Neural cell (in vitro differentiated cells): ENCODE data around the gene ZNF438.

ENCODE experiments used
- MXI1 ChIP-seq: fragments of 450-650 bp; conservative IDR thresholded peaks from 2 replicates; pipeline ENCODE4 v1.6.1; 2014; ENCODE audit warnings: antibody characterized with exemption, mild to moderate bottlenecking; ENCODE audit not compliant: poor library complexity, severe bottlenecking
- POLR2AphosphoS5 ChIP-seq: IDR thresholded peaks from 2 replicates; pipeline ENCODE4 v1.6.1; 2012
- SMC3 ChIP-seq: fragments of 450-650 bp; conservative IDR thresholded peaks from 2 replicates; pipeline ENCODE4 v1.6.1; 2014; ENCODE audit warnings: antibody characterized with exemption, mild to moderate bottlenecking, moderate library complexity; ENCODE audit not compliant: poor library complexity
- TF ChIP-seq, protein P1 (sequence below): fragments of 450-650 bp; IDR thresholded peaks from 2 replicates; pipeline ENCODE4 v1.5.1; 2014; ENCODE audit warnings: antibody characterized with exemption, mild to moderate bottlenecking, moderate library complexity; ENCODE audit not compliant: poor library complexity, severe bottlenecking

DNA sequence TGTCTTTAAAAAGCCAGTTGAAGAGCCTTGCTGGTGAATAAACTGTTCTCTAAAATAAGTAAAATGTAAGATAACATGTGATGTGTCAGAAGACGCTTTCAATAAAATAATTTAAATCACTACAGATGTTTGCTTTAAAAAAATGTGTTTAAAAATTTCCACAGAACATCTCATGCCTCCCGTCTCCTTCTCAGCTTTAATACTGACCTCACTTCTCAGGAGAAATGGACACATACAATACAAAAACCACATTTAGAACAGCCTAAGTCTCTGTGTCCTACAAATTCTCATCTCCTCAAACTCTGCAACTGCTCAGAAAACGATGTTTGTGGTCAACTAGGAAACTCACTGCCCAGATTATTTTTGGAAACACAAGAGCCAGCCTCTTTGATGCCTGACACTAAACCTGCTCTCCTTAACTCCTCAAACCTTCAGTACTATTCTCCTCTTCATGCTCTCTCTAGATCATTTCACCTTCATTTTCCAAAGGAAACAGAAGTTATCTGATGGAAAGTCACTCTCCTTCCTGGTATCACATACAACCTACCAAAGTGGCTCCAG is 120.3 kb downstream of the ZNF438 start:
- TF ChIP-seq, protein P1, sequence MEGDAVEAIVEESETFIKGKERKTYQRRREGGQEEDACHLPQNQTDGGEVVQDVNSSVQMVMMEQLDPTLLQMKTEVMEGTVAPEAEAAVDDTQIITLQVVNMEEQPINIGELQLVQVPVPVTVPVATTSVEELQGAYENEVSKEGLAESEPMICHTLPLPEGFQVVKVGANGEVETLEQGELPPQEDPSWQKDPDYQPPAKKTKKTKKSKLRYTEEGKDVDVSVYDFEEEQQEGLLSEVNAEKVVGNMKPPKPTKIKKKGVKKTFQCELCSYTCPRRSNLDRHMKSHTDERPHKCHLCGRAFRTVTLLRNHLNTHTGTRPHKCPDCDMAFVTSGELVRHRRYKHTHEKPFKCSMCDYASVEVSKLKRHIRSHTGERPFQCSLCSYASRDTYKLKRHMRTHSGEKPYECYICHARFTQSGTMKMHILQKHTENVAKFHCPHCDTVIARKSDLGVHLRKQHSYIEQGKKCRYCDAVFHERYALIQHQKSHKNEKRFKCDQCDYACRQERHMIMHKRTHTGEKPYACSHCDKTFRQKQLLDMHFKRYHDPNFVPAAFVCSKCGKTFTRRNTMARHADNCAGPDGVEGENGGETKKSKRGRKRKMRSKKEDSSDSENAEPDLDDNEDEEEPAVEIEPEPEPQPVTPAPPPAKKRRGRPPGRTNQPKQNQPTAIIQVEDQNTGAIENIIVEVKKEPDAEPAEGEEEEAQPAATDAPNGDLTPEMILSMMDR, result no peak
- no peak for TF ChIP-seq POLR2AphosphoS5
- no peak for TF ChIP-seq MXI1
- TF ChIP-seq SMC3, result no peak
